ACC112 (cell line): ENCODE data around the gene ASB1.
A peak's percentile ranks its signal among the peaks of the same experiment; 100 is the strongest.

Experiments used
- H2AFZ ChIP-seq: fragments of 200-600 bp; sonication (generic); one replicate; pipeline ENCODE4 v1.6.0; 2017; ENCODE audit warnings: antibody characterized with exemption, low read length; ENCODE audit not compliant: unreplicated experiment
- H3K27ac ChIP-seq: fragments of 200-600 bp; sonication (generic); 2 replicates; pipeline ENCODE4 v1.5.1; 2014; ENCODE audit warnings: low read depth, mild to moderate bottlenecking, antibody characterized with exemption, low read length, moderate library complexity
- H3K27me3 ChIP-seq: fragments of 200-600 bp; sonication (generic); 2 replicates; pipeline ENCODE4 v1.6.1; 2014; ENCODE audit warnings: mild to moderate bottlenecking, antibody characterized with exemption, low read length, moderate library complexity, mixed read lengths; ENCODE audit not compliant: insufficient read depth
- H3K36me3 ChIP-seq: fragments of 200-600 bp; sonication (generic); 2 replicates; pipeline ENCODE4 v1.6.1; 2016; ENCODE audit warnings: mild to moderate bottlenecking, antibody characterized with exemption, low read length, moderate library complexity, mixed read lengths; ENCODE audit not compliant: insufficient read depth
- H3K4me1 ChIP-seq: fragments of 200-600 bp; sonication (generic); one replicate; pipeline ENCODE4 v1.6.1; 2016; ENCODE audit warnings: low read length, mixed read lengths; ENCODE audit not compliant: insufficient read depth, unreplicated experiment, control insufficient read depth
- H3K4me3 ChIP-seq: fragments of 200-600 bp; sonication (generic); 2 replicates; pipeline ENCODE4 v1.5.1; 2014; ENCODE audit warnings: mild to moderate bottlenecking, low read depth, low read length
- H3K79me2 ChIP-seq: fragments of 200-600 bp; sonication (generic); one replicate; pipeline ENCODE4 v1.6.0; 2016; ENCODE audit warnings: low read length; ENCODE audit not compliant: control insufficient read depth, unreplicated experiment, insufficient read depth

The ASB1 gene

DNA sequence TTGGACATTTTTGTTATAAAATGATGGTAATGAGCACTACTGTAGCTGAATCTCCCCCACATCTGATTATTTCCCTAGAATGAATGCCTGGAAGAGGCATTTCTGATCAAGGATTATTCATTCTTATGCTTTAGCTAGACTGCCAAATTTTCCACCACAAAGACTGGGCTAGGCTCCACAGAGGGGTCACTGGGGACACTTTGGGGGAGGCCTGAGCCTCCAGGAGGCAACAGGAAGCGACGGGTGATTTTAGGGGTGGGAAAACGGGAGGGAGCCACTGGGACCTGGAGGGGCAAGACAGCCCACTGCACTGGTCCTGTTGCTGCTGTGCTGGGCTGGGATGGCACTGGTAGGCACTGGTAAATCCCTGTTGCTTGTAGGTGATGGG, 2.4 kb upstream of the ASB1 start:
- Histone ChIP-seq H3K79me2 (peaks cover 23% of the 10 kb centered on the region), H3K4me1 (peaks cover 38% of the 10 kb centered on the region), H3K36me3 (peaks cover 5% of the 10 kb centered on the region; the same call in 1 of the 2 replicates), H2AFZ (no peak overlapping the region), H3K27me3 (no peaks in the 10 kb centered on the region), H3K4me3 (no peak overlapping the region), H3K27ac (peak overlapping the region; percentile 59)

DNA sequence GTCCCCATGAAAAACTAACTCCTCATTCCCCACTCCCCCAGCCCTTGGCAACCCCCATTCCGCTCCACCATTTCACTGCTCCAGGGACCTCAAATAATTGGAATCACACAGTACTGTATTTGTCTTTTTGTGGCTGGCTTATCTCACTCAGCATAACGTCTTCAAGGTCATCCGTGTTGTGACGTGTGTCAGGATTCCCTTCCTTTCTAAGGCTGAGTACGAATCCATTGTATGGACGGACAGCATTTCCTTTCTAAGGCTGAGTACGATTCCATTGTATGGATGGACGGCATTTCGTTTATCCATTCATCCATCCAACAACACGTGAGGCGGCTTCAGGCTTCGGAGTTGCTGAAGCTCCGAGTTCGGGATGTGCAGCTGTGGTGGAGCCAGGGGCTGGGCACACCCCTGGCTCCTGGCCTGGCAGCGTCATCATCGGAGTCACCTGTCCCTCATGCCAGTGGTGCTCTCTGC, 1.2 kb upstream of the ASB1 start:
- Histone ChIP-seq H3K27me3 (no peaks in the 10 kb centered on the region), H3K4me3 (peak overlapping the region; percentile 89), H2AFZ (no peak overlapping the region), H3K36me3 (peaks cover 11% of the 10 kb centered on the region), H3K4me1 (peaks cover 39% of the 10 kb centered on the region), H3K27ac (peak overlapping the region; percentile 97), H3K79me2 (peaks cover 35% of the 10 kb centered on the region)

DNA sequence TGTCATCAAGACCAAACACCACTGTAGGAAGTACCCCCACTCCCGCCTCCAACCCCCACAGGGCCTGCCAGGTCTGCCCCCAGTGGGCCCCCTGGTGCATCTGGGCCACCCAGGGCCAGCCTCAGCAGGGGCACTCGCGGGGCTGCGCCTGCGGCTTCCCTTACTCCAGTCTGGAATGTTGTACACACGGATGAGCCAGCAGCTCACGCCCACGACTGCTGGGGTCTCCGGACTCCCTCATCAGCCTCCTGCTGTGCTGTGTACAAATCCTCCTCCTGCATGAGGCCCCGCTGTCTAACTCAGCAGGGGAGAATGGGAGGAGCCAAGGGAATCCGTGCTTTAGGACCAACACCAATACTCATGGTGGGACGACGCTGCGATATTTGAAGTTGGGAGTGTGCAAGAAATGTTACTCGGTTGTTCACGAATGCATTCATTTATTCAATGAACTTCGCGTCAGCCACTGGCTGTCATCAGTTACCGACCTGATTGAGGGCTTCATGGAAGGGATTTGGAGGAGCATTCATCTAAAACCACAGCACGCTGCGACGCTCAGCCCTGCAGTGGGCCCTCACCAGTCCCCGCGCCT, 654 bp upstream of the ASB1 start:
- Histone ChIP-seq H3K4me1 (peaks cover 41% of the 10 kb centered on the region), H3K36me3 (peaks cover 17% of the 10 kb centered on the region), H3K27me3 (no peaks in the 10 kb centered on the region), H3K27ac (peak overlapping the region; percentile 97), H3K79me2 (peaks cover 40% of the 10 kb centered on the region), H3K4me3 (peak overlapping the region; percentile 89), H2AFZ (peak overlapping the region; percentile 16)

- Histone ChIP-seq H3K36me3 (peaks cover 21% of the 10 kb centered on the region), H3K4me3 (peak overlapping the region; percentile 89), H3K4me1 (peaks cover 53% of the 10 kb centered on the region), H3K27me3 (no peaks in the 10 kb centered on the region), H3K27ac (peak overlapping the region; percentile 97), H3K79me2 (peaks cover 55% of the 10 kb centered on the region), H2AFZ (peak overlapping the region; percentile 8)
Observed at GRCh38 chr2:238427435-238428162, 872 bp downstream of the ASB1 start.

- Histone ChIP-seq H3K27ac (peak overlapping the region; percentile 97), H3K27me3 (no peaks in the 10 kb centered on the region), H3K36me3 (peaks cover 26% of the 10 kb centered on the region), H3K4me3 (peak overlapping the region; percentile 89), H3K79me2 (peaks cover 66% of the 10 kb centered on the region), H3K4me1 (peaks cover 61% of the 10 kb centered on the region), H2AFZ (no peak overlapping the region)
Observed at GRCh38 chr2:238428866-238429265, 2.1 kb downstream of the ASB1 start.

DNA sequence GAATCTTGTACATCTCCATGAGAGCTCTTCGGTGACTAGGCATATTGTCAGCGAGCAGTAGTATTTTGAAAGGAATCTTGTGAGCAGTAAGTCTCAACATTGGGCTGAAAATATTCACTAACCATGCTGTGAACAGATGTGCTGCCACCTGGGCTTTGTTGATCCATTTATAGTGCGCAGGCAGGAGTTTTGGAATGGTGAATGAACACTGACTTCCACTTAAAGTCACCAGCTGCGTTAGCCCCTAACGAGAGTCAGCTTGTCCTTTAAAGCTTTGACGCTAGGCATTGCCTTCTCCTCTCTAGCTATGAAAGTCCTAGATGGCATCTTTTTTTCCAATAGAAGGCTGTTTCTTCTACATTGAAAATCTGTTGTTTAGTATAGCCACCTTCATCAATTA, 4.1 kb downstream of the ASB1 start:
- Histone ChIP-seq H2AFZ (no peak overlapping the region), H3K27ac (peak overlapping the region; percentile 100), H3K36me3 (peaks cover 35% of the 10 kb centered on the region), H3K4me3 (no peak overlapping the region), H3K79me2 (peaks cover 77% of the 10 kb centered on the region), H3K4me1 (peaks cover 62% of the 10 kb centered on the region), H3K27me3 (no peaks in the 10 kb centered on the region)

DNA sequence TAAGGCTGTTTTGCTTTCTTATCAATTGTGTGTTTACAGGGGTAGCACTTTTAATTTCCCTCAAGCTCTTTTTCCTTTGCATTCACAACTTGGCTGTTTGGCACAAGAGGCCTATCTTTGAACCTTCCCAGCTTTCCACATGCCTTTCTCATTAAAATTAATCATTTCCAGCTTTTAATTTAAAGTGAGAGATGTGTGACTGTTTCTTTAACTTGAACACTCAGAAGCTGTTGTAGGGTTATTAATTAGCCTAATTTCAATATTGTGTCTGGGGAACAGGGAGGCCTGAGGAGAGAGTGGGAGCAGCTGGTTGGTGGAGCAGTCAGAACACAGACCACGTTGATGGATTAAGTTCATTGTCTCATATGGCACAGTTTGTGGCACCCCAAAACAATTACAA, 4.7 kb downstream of the ASB1 start:
- Histone ChIP-seq H3K36me3 (peaks cover 36% of the 10 kb centered on the region), H2AFZ (no peak overlapping the region), H3K4me3 (no peak overlapping the region), H3K27ac (peak overlapping the region; percentile 100), H3K4me1 (peaks cover 66% of the 10 kb centered on the region), H3K79me2 (peaks cover 80% of the 10 kb centered on the region), H3K27me3 (no peaks in the 10 kb centered on the region)

DNA sequence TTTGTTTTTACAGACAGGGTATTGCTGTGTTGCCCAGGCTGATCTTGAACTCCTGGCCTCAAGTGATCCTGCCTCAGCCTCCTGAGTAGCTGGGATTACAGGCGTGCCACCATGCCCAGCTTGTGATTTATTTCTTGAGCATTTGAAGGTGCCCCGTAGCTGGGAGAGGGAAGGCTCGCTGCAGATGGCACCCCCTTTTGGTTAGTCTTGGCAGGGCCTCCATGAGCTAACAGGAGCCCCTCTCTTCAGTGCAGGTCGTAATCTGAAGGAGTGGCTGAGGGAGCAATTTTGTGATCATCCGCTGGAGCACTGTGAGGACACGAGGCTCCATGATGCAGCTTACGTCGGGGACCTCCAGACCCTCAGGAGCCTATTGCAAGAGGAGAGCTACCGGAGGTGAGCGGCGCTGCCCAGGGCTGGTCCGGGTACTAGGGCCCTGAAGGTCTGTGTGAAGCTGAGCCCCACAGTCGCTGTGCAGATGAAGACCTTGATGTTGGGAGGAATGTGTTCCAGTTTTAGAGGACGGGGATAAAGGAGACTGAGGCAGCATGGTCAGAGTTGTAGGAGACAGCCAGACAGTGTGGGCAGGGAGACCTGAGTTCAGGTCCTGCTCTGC, 6.7 kb downstream of the ASB1 start:
- Histone ChIP-seq H3K27me3 (no peaks in the 10 kb centered on the region), H2AFZ (no peak overlapping the region), H3K4me1 (peaks cover 74% of the 10 kb centered on the region), H3K36me3 (peaks cover 35% of the 10 kb centered on the region), H3K79me2 (peaks cover 83% of the 10 kb centered on the region), H3K27ac (peak overlapping the region; percentile 100), H3K4me3 (no peak overlapping the region)

DNA sequence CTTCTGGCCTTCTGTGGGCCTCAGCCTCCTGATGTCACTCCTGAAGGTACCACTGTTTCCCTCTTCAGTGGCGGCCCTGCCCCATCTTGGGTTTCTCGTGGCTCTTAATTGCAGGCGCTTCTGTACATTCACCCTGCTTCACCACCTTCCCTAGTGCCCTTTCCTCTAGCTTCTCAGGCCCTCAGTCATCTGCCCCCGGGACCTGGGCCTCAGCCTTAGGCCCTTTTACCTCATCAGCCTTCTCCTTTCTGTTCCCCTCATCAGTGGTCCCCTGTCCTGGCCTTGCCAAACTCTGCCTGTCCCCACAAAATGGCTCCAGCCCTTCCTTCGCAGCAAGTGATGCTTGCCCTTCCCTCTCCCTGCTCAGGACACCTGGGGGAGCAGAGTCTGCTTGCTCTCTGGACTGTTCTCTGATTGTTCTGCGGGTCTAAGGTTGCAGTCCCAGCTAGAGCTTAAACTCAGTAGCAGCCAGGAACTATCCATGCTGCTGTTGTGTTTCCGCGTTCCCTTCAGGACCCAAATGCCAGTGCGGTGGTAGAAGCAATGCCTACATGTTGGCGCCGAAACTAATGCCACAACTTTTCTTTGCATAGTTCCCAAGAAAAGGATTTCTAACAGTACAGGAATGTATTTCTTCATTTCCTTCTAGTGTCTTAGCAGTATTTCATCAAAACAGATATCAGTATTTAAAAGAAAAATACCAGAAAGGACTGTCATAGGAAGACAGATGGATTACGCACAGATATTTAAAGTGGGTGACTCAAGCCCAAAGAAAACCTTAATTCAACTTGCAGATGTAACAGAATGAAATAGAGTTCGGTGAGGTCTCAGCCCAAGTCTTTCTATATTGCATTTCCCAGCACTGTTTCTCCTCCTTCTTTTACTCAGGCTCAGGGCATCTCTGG, 7.5 kb downstream of the ASB1 start:
- H2AFZ ChIP-seq, result no peak overlapping the region
- H3K27ac ChIP-seq, result peak overlapping the region; percentile 100
- peaks cover 31% of the 10 kb centered on the region for H3K36me3 ChIP-seq
- peaks cover 83% of the 10 kb centered on the region for H3K79me2 ChIP-seq
- H3K27me3 ChIP-seq, result no peaks in the 10 kb centered on the region
- H3K4me1 ChIP-seq, result peaks cover 74% of the 10 kb centered on the region
- peak overlapping the region; percentile 35 for H3K4me3 ChIP-seq
